Stomach (tissue), 19 donors: ENCODE results near the gene SPATA31A7. TPM values are rescaled to one million over a fixed set of nuclear protein-coding genes. Genes with fewer than 3 reads are reported as not detected.
"Not testable (repeated sequence)": the region's sequence is repeated elsewhere in the genome, so short reads cannot be mapped to it uniquely, and the experiment has no call there.

Experiments used
- DNase-seq, 2 donors: peaks; one replicate each; pipeline versions ENCODE4 v3.0.0 to v3.0.0-alpha.2; 2013 to 2019
- H3K27ac ChIP-seq, 5 donors: fragments of 200-600 bp in 4 of 5; sonication (generic) in 4 of 5; one replicate each; pipeline ENCODE4 v1.5.1; 2013 to 2019; ENCODE audit warnings: mild to moderate bottlenecking in 1 of 5, moderate library complexity in 1 of 5
- H3K27me3 ChIP-seq, 3 donors: fragments of 200-600 bp; sonication (generic); one replicate each; pipeline ENCODE4 v1.5.1; 2017 to 2019; ENCODE audit warnings: mixed run types in 1 of 3
- H3K36me3 ChIP-seq, 4 donors: fragments of 200-600 bp; sonication (generic); 1 replicate in 3 of 4; 2 replicates in 1 of 4; pipeline ENCODE4 v1.5.1; 2016 to 2019
- H3K4me1 ChIP-seq, 4 donors: fragments of 200-600 bp; sonication (generic); one replicate each; pipeline ENCODE4 v1.5.1; 2016 to 2019
- H3K4me3 ChIP-seq, 4 donors: fragments of 200-600 bp; sonication (generic) in 3 of 4; one replicate each; pipeline ENCODE4 v1.5.1; 2016 to 2019; ENCODE audit warnings: mild to moderate bottlenecking in 1 of 4
- H3K9me3 ChIP-seq, 4 donors: fragments of 200-600 bp; sonication (generic); one replicate each; pipeline ENCODE4 v1.5.1; 2016 to 2019
- WGBS, 5 donors: extraction: QIAGEN DNeasy Blood & Tissue Kit in 3 of 5; methylation state at CpG; one replicate each; pipeline versions ENCODE4 v1.1.5 to v1.1.7; 2013 to 2018; 5-methylcytosine and 5-hydroxymethylcytosine counted together
- intact Hi-C: fragments of 100-400 bp; cut with DNase I; formaldehyde crosslinking; loops from one replicate; pipeline ENCODE4 v1.15.1; 2023; ENCODE audit warnings: low total_unique reads
- long read RNA-seq, 10 donors: transcript quantifications; one replicate each; lab custom pipeline, GENCODE V29; 2026
- polyA plus RNA-seq, 3 donors: library from polyadenylated mRNA; stranded (reverse); fragments of 200-250 nt; gene quantifications; one replicate each; pipeline ENCODE4 v1.2.3, GENCODE V29; 2013
- small RNA-seq, 4 donors: library from RNA; depleted of rRNA; stranded (forward); fragments of <200 nt; gene quantifications; one replicate each; pipeline ENCODE3, GENCODE V24; 2016
- total RNA-seq, 5 donors: library from RNA; depleted of rRNA; stranded (reverse); fragments of >200 nt; gene quantifications; one replicate each; pipeline versions ENCODE4 v1.1.0 to v1.2.3, GENCODE V29; 2014 to 2016
- donor health status: healthy with polysubstance abuse.
- donor health status: Bipolar disorder and iron deficiency.
- donor health status: healthy.

The SPATA31A7 gene
- total RNA-seq (not detected), polyA plus RNA-seq (not detected)
- long read RNA-seq, donor 1 = 0 reads
- long read RNA-seq, donor 2 = 0 reads
- long read RNA-seq, donor 3 = 0 reads
- long read RNA-seq, donor 4 = 0 reads
- long read RNA-seq, donor 5 = 0 reads
- long read RNA-seq, donor 6 = 0 reads
- long read RNA-seq, donor 7 = 0 reads
- long read RNA-seq, donor 8 = 0 reads
- long read RNA-seq, donor 9 = 0 reads
- long read RNA-seq, donor 10 = 0 reads

DNA sequence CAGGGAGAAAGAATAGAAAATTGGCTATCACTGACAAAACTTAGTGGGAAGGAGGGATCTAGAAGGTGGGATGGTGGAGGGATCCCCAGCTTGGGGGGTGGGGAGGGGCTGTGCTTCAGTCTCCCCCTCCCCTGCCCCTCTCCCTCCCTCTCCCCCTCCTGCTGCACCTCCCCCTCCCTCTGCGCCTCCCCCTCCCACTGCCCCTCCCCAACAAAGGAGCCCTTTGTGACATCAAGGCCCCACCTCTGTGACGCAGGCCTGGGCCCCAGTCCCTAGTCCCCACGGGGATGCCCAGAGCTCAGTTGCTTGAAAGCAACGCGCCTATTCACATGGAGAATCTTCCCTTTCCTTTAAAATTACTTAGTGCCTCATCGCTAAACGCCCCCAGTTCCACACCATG lies at the start of gene SPATA31A7:
Gene SPATA31A7, plus strand, starts transcription at position 301 of the 400 bp plus-strand sequence. Its CDS starts 29 bp downstream, at position 330.
- no CpG with 5 or more reads among the region's 7 CpGs for WGBS, 5 donors
- H3K4me3 ChIP-seq, DNase-seq, H3K27me3 ChIP-seq, H3K27ac ChIP-seq, intact Hi-C loops, H3K36me3 ChIP-seq, H3K9me3 ChIP-seq, H3K4me1 ChIP-seq: not testable (repeated sequence)

DNA sequence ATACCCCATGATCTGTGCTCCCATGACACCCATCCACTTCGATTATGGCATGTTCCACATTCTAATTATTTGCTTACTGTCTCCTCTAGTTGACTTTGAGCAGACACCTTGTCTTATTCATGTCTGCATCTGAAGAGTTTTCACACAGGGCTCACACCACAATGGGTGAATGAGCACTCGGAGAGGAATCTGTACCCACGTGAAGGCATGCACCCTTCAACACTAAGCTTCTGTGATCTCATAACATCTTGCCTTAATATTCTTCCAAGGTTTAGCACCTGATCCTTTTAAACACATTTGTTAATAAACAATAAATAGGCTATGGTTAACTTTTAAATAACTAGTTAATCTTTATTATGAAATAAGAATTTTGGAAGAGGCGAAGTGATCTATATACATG lies 36.6 kb downstream of the SPATA31A7 start:
- H3K36me3 ChIP-seq, DNase-seq, H3K27me3 ChIP-seq, H3K9me3 ChIP-seq, intact Hi-C loops, H3K4me1 ChIP-seq, H3K4me3 ChIP-seq, H3K27ac ChIP-seq: not testable (repeated sequence)
- WGBS, 5 donors = 71 to 100% (median 97%) methylated on average over 1 to 3 of the region's 4 CpGs; no CpG with 5 or more reads in 2 of the 5 donors

Small RNAs within 50 kb of the gene (small RNA-seq; reads per million reads assigned to genes)
- gene BX005040.2 = 0 reads per million in 4 donors
